Measurements from ENCODE around the gene C6. TPM values are rescaled to one million over a fixed set of nuclear protein-coding genes. Genes with fewer than 3 reads are reported as not detected.
"Not testable (repeated sequence)": the region's sequence is repeated elsewhere in the genome, so short reads cannot be mapped to it uniquely, and the experiment has no call there.

C6 gene
- total RNA-seq, 1 experiment from 2014 or later = 0.37 TPM

- ChIA-PET CTCF (no interaction called here), POLR2A (no interaction called here), RAD21 (ENCODE audit: low non-redundant PET in 1 of 2, low total read pairs in 2 of 2, uncharacterized antibody in 2 of 2, unreplicated experiment in 2 of 2) (no interaction called here)
- ATAC-seq = no peak
- Histone ChIP-seq H3K4me3 (replicated peaks in 1 of 2; ENCODE audit: low read depth in 1 of 2, low read length in 2 of 2) (no peak overlapping the region), H3K27me3 (ENCODE audit: insufficient read depth, low read length) (no peaks in the 10 kb centered on the region), H3K36me3 (ENCODE audit: control insufficient read depth in 1 of 2, insufficient read depth in 2 of 2, low read length in 2 of 2) (no peaks in the 10 kb centered on the region), H3K9me2 (ENCODE audit: insufficient read depth) (no peaks in the 10 kb centered on the region), H3K9ac (ENCODE audit: low read length) (no peak overlapping the region), H2AFZ (ENCODE audit: low read depth, low read length, poor library complexity, severe bottlenecking) (no peak overlapping the region), H3K4me2 (ENCODE audit: low read length) (no peak overlapping the region), H3K79me2 (ENCODE audit: insufficient read depth, low read length) (no peaks in the 10 kb centered on the region), H3K9me3 (ENCODE audit: control insufficient read depth in 1 of 2, insufficient read depth in 1 of 2, low read depth in 1 of 2, low read length in 2 of 2) (no peaks in the 10 kb centered on the region), H3K4me1 (ENCODE audit: control insufficient read depth in 1 of 2, insufficient read depth in 2 of 2, low read length in 2 of 2) (no peaks in the 10 kb centered on the region), H3K27ac (ENCODE audit: low read depth, low read length) (no peak overlapping the region), H4K20me1 (ENCODE audit: insufficient read depth) (no peaks in the 10 kb centered on the region)
- no TSS peak for BruUV-seq (replicated peaks)
- DNase-seq (ENCODE audit: low read depth, low spot score) = no peak
- TF ChIP-seq RAD21 (IDR thresholded peaks at IDR 0.05; ENCODE audit: low read depth) (no peak), EGR1 (IDR thresholded peaks at IDR 0.05; ENCODE audit: low read depth) (no peak), REST (IDR thresholded peaks at IDR 0.05; ENCODE audit: low read depth) (no peak), SRF (IDR thresholded peaks at IDR 0.05; ENCODE audit: low read depth) (no peak), JUND (IDR thresholded peaks at IDR 0.05) (no peak), MAX (IDR thresholded peaks at IDR 0.05) (no peak), ZNF274 (IDR thresholded peaks at IDR 0.05; ENCODE audit: low read depth, low read length) (no peak), POLR2AphosphoS5 (IDR thresholded peaks at IDR 0.05; ENCODE audit: low read depth, low read length) (no peak), CTCF (IDR thresholded peaks at IDR 0.05 in 2 of 3, conservative IDR thresholded peaks at IDR 0.05 in 1 of 3; ENCODE audit: borderline replicate concordance in 1 of 3, insufficient read depth in 1 of 3, low read depth in 2 of 3, low read length in 2 of 3) (no peak), SP1 (IDR thresholded peaks at IDR 0.05; ENCODE audit: low read depth) (no peak), YY1 (IDR thresholded peaks at IDR 0.05; ENCODE audit: extremely low read depth, insufficient replicate concordance, low read depth, low read length) (no peak), POLR2A (IDR thresholded peaks at IDR 0.05; ENCODE audit: borderline replicate concordance, extremely low read depth, insufficient read depth, insufficient read length) (no peak), ATF3 (IDR thresholded peaks at IDR 0.05) (no peak), ZFX (IDR thresholded peaks at IDR 0.05) (no peak), CBX3 (IDR thresholded peaks at IDR 0.05; ENCODE audit: low read depth) (no peak), EZH2phosphoT487 (IDR thresholded peaks at IDR 0.05; ENCODE audit: borderline replicate concordance) (no peak), ELF1 (IDR thresholded peaks at IDR 0.05; ENCODE audit: borderline replicate concordance, low read depth) (no peak), FOSL1 (IDR thresholded peaks at IDR 0.05; ENCODE audit: low read depth) (no peak)
- intact Hi-C loops (cut with micrococcal nuclease) = no loop called here
These were observed 1.9 kb downstream of the C6 start for GRCh38 chr5:41211417-41211816.

- H3K9me3 ChIP-seq (ENCODE audit: control insufficient read depth in 1 of 2, insufficient read depth in 1 of 2, low read depth in 1 of 2, low read length in 2 of 2); POLR2A ChIA-PET; BruUV-seq (replicated peaks); H4K20me1 ChIP-seq (ENCODE audit: insufficient read depth); H3K79me2 ChIP-seq (ENCODE audit: insufficient read depth, low read length); H3K9ac ChIP-seq (ENCODE audit: low read length); H3K9me2 ChIP-seq (ENCODE audit: insufficient read depth); ATAC-seq; H3K4me3 ChIP-seq (replicated peaks in 1 of 2; ENCODE audit: low read depth in 1 of 2, low read length in 2 of 2); H2AFZ ChIP-seq (ENCODE audit: low read depth, low read length, poor library complexity, severe bottlenecking); DNase-seq (ENCODE audit: low read depth, low spot score); H3K4me1 ChIP-seq (ENCODE audit: control insufficient read depth in 1 of 2, insufficient read depth in 2 of 2, low read length in 2 of 2); RAD21 ChIA-PET (ENCODE audit: low non-redundant PET in 1 of 2, low total read pairs in 2 of 2, uncharacterized antibody in 2 of 2, unreplicated experiment in 2 of 2); H3K4me2 ChIP-seq (ENCODE audit: low read length); CTCF ChIA-PET; H3K27ac ChIP-seq (ENCODE audit: low read depth, low read length); intact Hi-C loops (cut with micrococcal nuclease); H3K36me3 ChIP-seq (ENCODE audit: control insufficient read depth in 1 of 2, insufficient read depth in 2 of 2, low read length in 2 of 2); H3K27me3 ChIP-seq (ENCODE audit: insufficient read depth, low read length): not testable (repeated sequence)
These were observed 7.9 kb downstream of the C6 start for GRCh38 chr5:41205475-41205874.

All from HCT116 (cell line).